GM19467 (cell line): Measurements from ENCODE around the gene SCNN1A.

Source experiments
- ATAC-seq: cut with Tn5 transposase; IDR thresholded peaks from one replicate; pipeline ENCODE4 v1.9.1; 2021; ENCODE audit warnings: mild to moderate bottlenecking, moderate library complexity; ENCODE audit not compliant: unreplicated experiment

SCNN1A gene

GRCh38 chr12:6335451-6336078 lies 39.8 kb downstream of the SCNN1A start:
- ATAC-seq = peak; percentile 66

DNA sequence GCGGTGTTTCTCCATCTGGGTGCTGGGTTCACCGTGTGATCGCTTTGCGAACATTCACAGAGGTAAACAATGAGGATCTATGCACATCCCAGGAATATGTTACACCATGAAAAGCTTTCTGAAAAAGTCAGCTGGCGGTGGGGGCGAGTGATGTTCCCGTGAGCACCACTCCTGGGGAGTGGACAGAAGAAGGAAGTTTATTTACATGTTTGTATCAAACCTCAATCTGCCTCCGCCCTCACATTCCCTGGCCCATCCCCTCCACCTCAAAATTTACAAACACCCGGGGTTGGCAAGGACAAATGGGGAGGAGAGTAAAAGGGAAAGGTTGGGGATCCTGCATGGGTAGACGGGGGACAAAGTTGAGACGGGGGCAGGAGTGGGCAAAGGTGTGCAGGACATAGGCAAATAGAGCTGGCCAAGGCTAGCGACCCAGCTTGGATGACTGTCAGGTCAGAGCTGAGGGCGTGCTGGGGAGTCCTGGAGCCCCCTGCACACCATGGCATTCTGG lies 40.4 kb downstream of the SCNN1A start:
- no peak for ATAC-seq

DNA sequence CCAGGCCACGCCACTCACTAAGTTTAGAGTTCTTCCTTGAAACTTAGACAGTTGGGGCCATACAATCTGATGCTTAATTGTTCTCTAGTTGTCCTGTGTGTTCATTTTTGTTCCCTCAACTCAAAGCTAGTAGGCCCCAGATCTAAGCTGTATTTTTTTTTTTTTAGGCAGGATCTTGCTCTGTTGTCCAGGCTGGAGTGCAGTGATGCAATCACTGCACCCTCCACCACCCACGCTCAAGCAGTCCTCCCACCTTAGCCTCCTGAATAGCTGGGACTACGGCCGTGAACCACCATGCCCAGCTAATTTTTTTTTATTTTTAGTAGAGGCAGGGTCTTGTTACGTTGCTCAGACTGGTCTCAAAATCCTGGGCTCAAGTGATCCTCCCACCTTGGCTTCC lies 41.0 kb downstream of the SCNN1A start:
- no peak for ATAC-seq

GRCh38 chr12:6333566-6333965 lies 41.8 kb downstream of the SCNN1A start:
- ATAC-seq = no peak

- ATAC-seq = no peak
Measured at GRCh38 chr12:6333029-6333428, 42.3 kb downstream of the SCNN1A start.

DNA sequence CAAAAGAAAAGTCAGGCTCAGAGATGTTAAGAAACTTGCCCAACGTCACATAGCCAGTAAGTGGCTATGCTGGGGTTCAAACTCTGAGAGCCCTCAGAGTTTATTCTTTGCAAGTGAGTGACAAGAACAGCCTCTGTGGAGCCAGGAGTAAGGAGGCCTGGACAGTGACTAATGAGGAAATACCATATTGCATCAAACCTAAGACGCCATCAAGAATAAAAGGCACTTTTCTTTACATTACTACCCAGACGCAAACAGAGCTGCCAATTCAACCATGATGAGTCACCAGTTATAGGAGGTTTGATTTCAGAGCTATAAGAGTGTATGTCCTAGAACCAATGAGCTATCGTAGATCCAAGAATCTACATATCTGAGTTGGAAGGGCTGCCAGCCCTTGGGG lies 42.9 kb downstream of the SCNN1A start:
- no peak for ATAC-seq

- no peak for ATAC-seq
Measured at GRCh38 chr12:6330999-6331714, 44.2 kb downstream of the SCNN1A start.

- no peak for ATAC-seq
Measured at GRCh38 chr12:6330192-6330591, 45.2 kb downstream of the SCNN1A start.

GRCh38 chr12:6329703-6330064 lies 45.7 kb downstream of the SCNN1A start:
- ATAC-seq = no peak

GRCh38 chr12:6328945-6329702 lies 46.2 kb downstream of the SCNN1A start:
- no peak for ATAC-seq

GRCh38 chr12:6328045-6328779 lies 47.2 kb downstream of the SCNN1A start:
- ATAC-seq = no peak

- no peak for ATAC-seq
Measured at GRCh38 chr12:6327229-6328041, 47.9 kb downstream of the SCNN1A start.

DNA sequence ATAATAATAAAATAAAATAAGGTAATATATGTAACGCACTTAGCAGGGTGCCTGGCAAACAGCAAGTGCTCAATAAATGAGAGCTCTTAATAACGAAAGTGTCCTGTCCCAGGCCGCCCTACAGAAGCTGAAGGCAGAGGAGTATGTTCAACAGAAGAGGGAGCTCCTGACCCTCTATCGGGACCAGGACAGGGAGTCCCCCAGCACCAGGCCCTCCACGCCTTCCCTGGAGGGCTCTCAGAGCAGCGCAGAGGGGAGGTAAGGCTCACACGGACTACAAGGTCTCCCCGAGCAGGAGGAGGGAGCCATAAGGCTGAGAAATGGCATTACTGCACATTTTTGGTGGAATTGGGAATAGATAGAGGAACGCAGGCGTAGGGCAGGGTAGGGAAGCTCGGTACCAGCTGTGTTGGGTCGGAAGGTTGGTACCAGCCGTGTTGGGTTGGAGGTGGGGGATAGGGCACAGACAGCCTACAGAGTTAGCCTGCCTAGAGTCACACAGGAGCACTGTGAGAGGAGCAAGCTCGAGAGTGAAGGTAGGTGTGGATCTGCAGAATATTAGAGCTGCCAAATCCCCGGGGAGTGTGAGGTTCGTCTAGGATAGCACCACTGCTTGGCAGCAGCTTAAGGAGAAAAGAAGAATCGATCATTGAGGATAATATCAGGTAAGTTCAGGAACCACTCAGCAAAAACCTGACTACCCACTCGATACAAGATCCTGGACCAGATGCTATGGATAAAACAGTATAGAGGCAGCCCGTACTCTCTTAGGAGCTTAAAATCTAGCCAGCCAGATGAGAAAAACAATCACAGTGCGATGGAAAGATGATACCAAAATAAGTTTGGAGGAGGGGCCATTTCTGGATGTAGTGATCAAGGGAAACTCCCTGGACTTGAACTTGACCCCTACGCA lies 48.8 kb downstream of the SCNN1A start:
- no peak for ATAC-seq

GRCh38 chr12:6324936-6325750 lies 50.2 kb downstream of the SCNN1A start:
- ATAC-seq = no peak

GRCh38 chr12:6323995-6324711 lies 51.2 kb downstream of the SCNN1A start:
- no peak for ATAC-seq

GRCh38 chr12:6323340-6323994 lies 51.9 kb downstream of the SCNN1A start:
- ATAC-seq = no peak

GRCh38 chr12:6322969-6323339 lies 52.4 kb downstream of the SCNN1A start:
- ATAC-seq = no peak
